MCF 10A (cell line): Measurements from ENCODE around the gene TMEM59L. TPM values are rescaled to one million over a fixed set of nuclear protein-coding genes. Genes with fewer than 3 reads are reported as not detected.

ENCODE experiments used
- BruUV-seq: library from RNA; stranded (reverse); fragments of 400-500 nt; replicated peaks from 2 replicates; lab custom pipeline; 2021; lab: Mats Ljungman, UMichigan
- CTCF ChIA-PET: fragments of 300-600 bp; sonication (Branson Sonifier 250); formaldehyde crosslinking; extraction: SDS; loops from one replicate; lab custom pipeline; 2021; ENCODE audit warnings: antibody characterized with exemption, inconsistent platforms; lab: Yijun Ruan, JAX
- POLR2A ChIA-PET: fragments of 300-600, 350-650 bp; sonication (Branson Sonifier 250); formaldehyde crosslinking; extraction: SDS; loops from one replicate; lab custom pipeline; 2020; ENCODE audit warnings: antibody characterized with exemption, inconsistent platforms; lab: Yijun Ruan, JAX
- DNase-seq: peaks from one replicate; pipeline ENCODE4 v3.0.0-alpha.2; 2018; ENCODE audit not compliant: unreplicated experiment
- H3K27ac Mint-ChIP-seq: one replicate; pipeline ENCODE4 v1.8.0; 2022; ENCODE audit warnings: mild to moderate bottlenecking, low read depth, mixed read lengths; ENCODE audit not compliant: unreplicated experiment
- H3K27me3 Mint-ChIP-seq: one replicate; pipeline ENCODE4 v1.8.0; 2022; ENCODE audit warnings: mixed read lengths; ENCODE audit not compliant: insufficient read depth, unreplicated experiment
- H3K36me3 Mint-ChIP-seq: one replicate; pipeline ENCODE4 v1.8.0; 2022; ENCODE audit warnings: mild to moderate bottlenecking, moderate library complexity, mixed read lengths; ENCODE audit not compliant: insufficient read depth, unreplicated experiment
- H3K4me1 Mint-ChIP-seq: one replicate; pipeline ENCODE4 v1.8.0; 2022; ENCODE audit warnings: mixed read lengths; ENCODE audit not compliant: insufficient read depth, unreplicated experiment
- H3K4me3 Mint-ChIP-seq: one replicate; pipeline ENCODE4 v1.8.0; 2022; ENCODE audit warnings: mild to moderate bottlenecking, moderate library complexity, mixed read lengths; ENCODE audit not compliant: unreplicated experiment
- H3K9me3 Mint-ChIP-seq: one replicate; pipeline ENCODE4 v1.8.0; 2022; ENCODE audit warnings: mixed read lengths; ENCODE audit not compliant: unreplicated experiment
- CTCF ChIP-seq: fragments of 200-600 bp; IDR thresholded peaks from one replicate; pipeline ENCODE4 v1.8.0; 2022; ENCODE audit warnings: antibody characterized with exemption, mild to moderate bottlenecking; ENCODE audit not compliant: unreplicated experiment
- intact Hi-C: fragments of 100-400 bp; cut with micrococcal nuclease; formaldehyde crosslinking; loops from 2 replicates; pipeline ENCODE4 v1.14.1; 2022
- total RNA-seq: library from RNA; stranded (reverse); gene quantifications from 2 replicates; pipeline ENCODE4 v1.2.3, GENCODE V29; 2022

TMEM59L gene
- total RNA-seq, 1 experiment from 2014 or later: 0.33 TPM

- CTCF ChIA-PET: interaction anchor here (0.6 to 3.5 kb wide), 19 partner anchors 10 to 259 kb away, joined by 3 to 27 read pairs (median 3); partner anchors contain the start of genes ELL and REX1BD
- POLR2A ChIA-PET: interaction anchor here (0.6 to 4.8 kb wide), 49 partner anchors 9 to 1560 kb away, joined by 3 to 106 read pairs (median 4); partner anchors contain the start of genes COPE, CRTC1, DDX49 and ELL
- peaks cover 81% of the 10 kb centered on the region for H3K36me3 Mint-ChIP-seq
- peak within 1 kb of the TSS; percentile 87 for H3K4me3 Mint-ChIP-seq
- intact Hi-C loops: loop anchor here (1.0 to 2.0 kb wide), 2 partner anchors 49 to 103 kb away; partner anchors contain the start of gene ELL
- H3K27me3 Mint-ChIP-seq: no peaks in the 10 kb centered on the region
- peak; percentile 99 for DNase-seq
- TSS peak; percentile 58 for BruUV-seq
- peaks cover 9% of the 10 kb centered on the region for H3K4me1 Mint-ChIP-seq
- peak within 1 kb of the TSS; percentile 98 for H3K27ac Mint-ChIP-seq
- no peak for TF ChIP-seq CTCF
- H3K9me3 Mint-ChIP-seq: no peaks in the 10 kb centered on the region
Observed at GRCh38 chr19:18571564-18572344, 40.9 kb upstream of the TMEM59L start, which contains the start of gene UBA52. Gene UBA52, plus strand, starts transcription at chr19:18571857. Its CDS starts 1,444 bp downstream, at chr19:18573301.

- Mint-ChIP-seq H3K9me3 (no peaks in the 10 kb centered on the region), H3K27ac (no peak overlapping the region), H3K27me3 (no peaks in the 10 kb centered on the region), H3K36me3 (peaks cover 66% of the 10 kb centered on the region), H3K4me3 (no peak overlapping the region), H3K4me1 (peaks cover 9% of the 10 kb centered on the region)
- TF ChIP-seq CTCF: no peak
- POLR2A ChIA-PET: no interaction called here
- CTCF ChIA-PET: no interaction called here
- BruUV-seq: no TSS peak
- intact Hi-C loops: no loop called here
- no peak for DNase-seq
Observed at GRCh38 chr19:18574691-18575291, 37.9 kb upstream of the TMEM59L start.

- ChIA-PET POLR2A (no interaction called here), CTCF (interaction anchor here (0.6 to 1.9 kb wide), 5 partner anchors 11 to 126 kb away, joined by 3 to 12 read pairs (median 4); partner anchors contain the start of gene REX1BD)
- no peak for DNase-seq
- Mint-ChIP-seq H3K36me3 (peaks cover 64% of the 10 kb centered on the region), H3K4me3 (no peak overlapping the region), H3K4me1 (peaks cover 9% of the 10 kb centered on the region), H3K9me3 (no peaks in the 10 kb centered on the region), H3K27me3 (no peaks in the 10 kb centered on the region), H3K27ac (no peak overlapping the region)
- no TSS peak for BruUV-seq
- no peak for TF ChIP-seq CTCF
- intact Hi-C loops: no loop called here
Observed at GRCh38 chr19:18576383-18576782, 36.3 kb upstream of the TMEM59L start.
